Peyer's patch (tissue), 4 donors: ENCODE data around the gene SYNJ2. TPM values are rescaled to one million over a fixed set of nuclear protein-coding genes. Genes with fewer than 3 reads are reported as not detected.

Source experiments
- DNase-seq, 3 donors: peaks; one replicate each; pipeline ENCODE4 v3.0.0-alpha.2; 2017 to 2019
- H3K27ac ChIP-seq, 4 donors: fragments of 200-600 bp; sonication (generic); one replicate each; pipeline ENCODE4 v1.5.1; 2016 to 2019
- H3K27me3 ChIP-seq, 2 donors: fragments of 200-600 bp; sonication (generic); one replicate each; pipeline ENCODE4 v1.5.1; 2019
- H3K36me3 ChIP-seq, 3 donors: fragments of 200-600 bp; sonication (generic); one replicate each; pipeline ENCODE4 v1.5.1; 2016 to 2019
- H3K4me1 ChIP-seq, 4 donors: fragments of 200-600 bp; sonication (generic); one replicate each; pipeline ENCODE4 v1.5.1; 2016 to 2019
- H3K4me3 ChIP-seq, 4 donors: fragments of 200-600 bp; sonication (generic); 1 replicate in 3 of 4; 2 replicates in 1 of 4; pipeline ENCODE4 v1.5.1; 2016 to 2019; ENCODE audit warnings: mild to moderate bottlenecking in 1 of 4
- H3K9me3 ChIP-seq, 4 donors: fragments of 200-600 bp; sonication (generic); one replicate each; pipeline ENCODE4 v1.5.1; 2016 to 2019; ENCODE audit warnings: mild to moderate bottlenecking in 1 of 4
- CTCF ChIP-seq, 6 experiments: fragments of 450-650 bp in 4 of 6; fragments of 200-600 bp in 2 of 6; sonication (generic) in 1 of 6; IDR thresholded peaks; one replicate each; pipeline ENCODE4 v1.5.1; 2017 to 2019; ENCODE audit warnings: antibody characterized with exemption in 6 of 6, mild to moderate bottlenecking in 3 of 6, moderate library complexity in 1 of 6
- POLR2A ChIP-seq, 2 donors: fragments of 450-650 bp; IDR thresholded peaks; one replicate each; pipeline ENCODE4 v1.5.1; 2017; ENCODE audit warnings: antibody characterized with exemption in 2 of 2, mild to moderate bottlenecking in 2 of 2, moderate library complexity in 2 of 2
- total RNA-seq, 4 donors: library from RNA; depleted of rRNA; stranded (reverse); fragments of >200 nt; gene quantifications; one replicate each; pipeline ENCODE4 v1.1.0, GENCODE V29; 2016

The SYNJ2 gene
- total RNA-seq, 4 donors from 2014 or later, result 26.8 to 47.2 (median 34.0) TPM

GRCh38 chr6:157961832-157962575, 19.7 kb upstream of the SYNJ2 start:
- no peak for TF ChIP-seq CTCF (IDR thresholded peaks at IDR 0.05)
- TF ChIP-seq POLR2A (IDR thresholded peaks at IDR 0.05), result no peak
- no peak overlapping the region for H3K4me3 ChIP-seq
- H3K9me3 ChIP-seq, result peaks cover 0 to 11% (median 4%) of the 10 kb centered on the region in 4 donors
- H3K27ac ChIP-seq, result no peak overlapping the region
- H3K36me3 ChIP-seq, result no peaks in the 10 kb centered on the region
- H3K4me1 ChIP-seq, result peaks cover 0 to 4% (median 1%) of the 10 kb centered on the region in 4 donors
- DNase-seq, result no peak
- no peaks in the 10 kb centered on the region for H3K27me3 ChIP-seq

- Histone ChIP-seq H3K4me1 (peaks cover 0 to 8% (median 1%) of the 10 kb centered on the region in 4 donors), H3K27me3 (no peaks in the 10 kb centered on the region), H3K36me3 (no peaks in the 10 kb centered on the region), H3K9me3 (peaks cover 0 to 8% (median 2%) of the 10 kb centered on the region in 4 donors), H3K4me3 (no peak overlapping the region), H3K27ac (no peak overlapping the region)
- no peak for DNase-seq
- TF ChIP-seq CTCF (IDR thresholded peaks at IDR 0.05), result no peak
- TF ChIP-seq POLR2A (IDR thresholded peaks at IDR 0.05), result no peak
These were observed 18.9 kb upstream of the SYNJ2 start for GRCh38 chr6:157962601-157963302.

GRCh38 chr6:157964100-157964499, 17.6 kb upstream of the SYNJ2 start:
- H3K9me3 ChIP-seq, result peaks cover 0 to 4% (median 0%) of the 10 kb centered on the region in 4 donors
- TF ChIP-seq CTCF (IDR thresholded peaks at IDR 0.05), result no peak
- TF ChIP-seq POLR2A (IDR thresholded peaks at IDR 0.05), result no peak
- peaks cover 0 to 10% (median 1%) of the 10 kb centered on the region in 4 donors for H3K4me1 ChIP-seq
- no peak overlapping the region for H3K27ac ChIP-seq
- DNase-seq, result no peak
- no peaks in the 10 kb centered on the region for H3K36me3 ChIP-seq
- no peak overlapping the region for H3K4me3 ChIP-seq
- no peaks in the 10 kb centered on the region for H3K27me3 ChIP-seq

- Histone ChIP-seq H3K27ac (peak overlapping the region in 3 of 4 donors; percentile 54 to 88 (median 73)), H3K4me1 (peaks cover 0 to 15% (median 1%) of the 10 kb centered on the region in 4 donors), H3K9me3 (no peaks in the 10 kb centered on the region), H3K27me3 (no peaks in the 10 kb centered on the region), H3K4me3 (no peak overlapping the region), H3K36me3 (no peaks in the 10 kb centered on the region)
- DNase-seq, result no peak
- TF ChIP-seq CTCF (IDR thresholded peaks at IDR 0.05) (no peak), POLR2A (IDR thresholded peaks at IDR 0.05) (no peak)
These were observed 16.3 kb upstream of the SYNJ2 start for GRCh38 chr6:157965387-157965786.

- no peaks in the 10 kb centered on the region for H3K27me3 ChIP-seq
- H3K36me3 ChIP-seq, result no peaks in the 10 kb centered on the region
- H3K4me3 ChIP-seq, result no peak overlapping the region
- TF ChIP-seq POLR2A (IDR thresholded peaks at IDR 0.05), result no peak
- TF ChIP-seq CTCF (IDR thresholded peaks at IDR 0.05), result no peak
- no peaks in the 10 kb centered on the region for H3K9me3 ChIP-seq
- peak overlapping the region in 3 of 4 donors; percentile 54 to 88 (median 86) for H3K27ac ChIP-seq
- H3K4me1 ChIP-seq, result peaks cover 0 to 15% (median 1%) of the 10 kb centered on the region in 4 donors
- DNase-seq, result no peak
These were observed 15.1 kb upstream of the SYNJ2 start for GRCh38 chr6:157966589-157966977.
